HG03139 (cell line): ENCODE data around the gene ROS1.
"Not testable (repeated sequence)": the region's sequence is repeated elsewhere in the genome, so short reads cannot be mapped to it uniquely, and the experiment has no call there.

ENCODE experiments used
- ATAC-seq: cut with Tn5 transposase; IDR thresholded peaks from one replicate; pipeline ENCODE4 v1.9.1; 2021; ENCODE audit not compliant: unreplicated experiment

The ROS1 gene

GRCh38 chr6:117268924-117269323 lies 156.8 kb downstream of the ROS1 start:
- no peak for ATAC-seq

- no peak for ATAC-seq
These were observed 157.8 kb downstream of the ROS1 start for GRCh38 chr6:117267766-117268534.

DNA sequence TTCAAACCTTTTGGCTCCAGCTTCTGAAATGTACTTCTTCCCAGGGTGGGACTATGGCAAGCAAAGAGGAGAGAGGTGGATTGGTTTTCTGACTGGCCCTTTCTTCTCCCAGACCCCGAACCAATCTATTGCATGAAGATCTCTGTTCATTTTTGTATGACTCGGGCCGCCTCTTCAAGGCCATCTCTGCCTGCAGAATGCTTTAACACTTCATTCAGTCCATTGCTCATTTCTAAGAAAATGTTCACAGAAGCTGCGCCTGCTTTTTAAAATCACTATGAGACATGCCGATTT lies 158.7 kb downstream of the ROS1 start:
- ATAC-seq: no peak

DNA sequence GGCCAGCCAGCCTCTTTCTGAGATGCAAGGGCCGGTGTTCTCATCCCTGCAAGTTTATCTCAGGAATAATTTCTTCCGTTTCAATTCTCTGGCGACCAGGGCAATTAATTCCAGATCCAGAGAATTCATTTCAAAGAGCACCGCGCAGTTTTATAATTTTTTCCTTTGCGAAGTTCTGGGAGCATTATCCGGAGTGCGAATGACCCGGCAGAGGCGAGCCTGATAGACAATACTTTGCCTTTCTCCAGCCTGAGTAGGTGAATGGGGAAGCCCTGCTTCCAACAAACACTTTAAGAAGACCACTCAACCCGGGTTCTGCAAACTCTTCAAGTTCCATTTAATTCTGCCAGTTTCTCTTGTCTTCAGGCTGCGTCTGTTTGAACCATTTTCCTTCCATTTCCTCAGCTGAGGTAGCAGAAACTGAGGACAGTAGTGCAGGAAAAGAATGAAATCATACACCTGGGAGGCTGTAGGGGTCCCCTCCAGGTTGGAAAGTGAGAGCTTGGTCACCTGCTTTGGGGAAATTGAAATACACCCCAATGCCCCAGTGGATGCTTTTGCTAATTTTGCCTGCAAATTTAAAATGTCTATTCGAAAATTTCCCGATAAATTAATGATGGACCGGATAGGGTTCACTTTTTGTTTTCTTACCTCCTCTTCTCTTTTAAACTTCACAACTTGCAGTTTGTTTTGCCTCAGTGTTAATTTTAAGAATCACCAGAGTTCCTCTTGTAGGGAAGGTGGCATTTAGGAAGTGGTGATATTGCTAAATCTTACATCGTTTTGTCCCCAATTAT lies 159.3 kb downstream of the ROS1 start:
- ATAC-seq: no peak

GRCh38 chr6:117265410-117266256 lies 160.1 kb downstream of the ROS1 start, which contains the start of gene VGLL2:
Gene VGLL2, plus strand, starts transcription at chr6:117265558. Its CDS starts 206 bp downstream, at chr6:117265764.
- peak; percentile 23 for ATAC-seq

DNA sequence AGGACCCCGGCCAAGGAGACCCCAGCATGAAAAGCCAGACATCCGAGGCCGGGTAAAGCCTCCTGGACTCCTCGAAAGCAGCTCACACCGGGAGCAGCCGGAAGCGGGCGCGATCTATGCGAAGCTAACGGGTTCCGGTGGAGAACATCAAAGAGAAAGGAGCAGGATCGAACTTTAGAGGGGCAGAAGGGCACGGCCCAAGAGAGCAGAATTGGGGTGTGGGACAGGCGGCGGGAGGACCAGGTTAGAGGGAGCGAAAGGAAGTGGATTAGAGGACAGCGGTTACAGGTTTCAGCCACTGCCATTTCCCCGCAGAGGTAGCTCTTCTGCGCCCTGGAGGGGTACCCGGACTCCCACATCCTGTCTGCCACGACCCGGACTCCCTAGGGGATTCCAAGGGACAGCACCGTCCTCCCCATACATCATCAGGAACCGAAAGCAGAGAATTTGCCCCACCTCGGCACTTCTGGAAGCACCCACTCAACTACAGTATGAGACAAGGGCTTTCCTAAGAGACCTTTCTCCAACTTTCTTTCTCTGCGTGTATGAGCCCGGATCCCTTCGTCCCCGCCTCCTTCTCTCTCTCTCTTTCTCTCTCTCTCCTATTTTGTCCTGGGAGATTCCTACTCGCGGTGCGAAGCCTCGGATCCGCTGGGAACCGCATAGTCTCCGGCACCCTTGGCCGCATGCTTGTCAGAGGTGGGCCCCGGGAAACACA lies 160.9 kb downstream of the ROS1 start:
- peak; percentile 59 for ATAC-seq

GRCh38 chr6:117264369-117264691 lies 161.4 kb downstream of the ROS1 start:
- peak; percentile 11 for ATAC-seq

DNA sequence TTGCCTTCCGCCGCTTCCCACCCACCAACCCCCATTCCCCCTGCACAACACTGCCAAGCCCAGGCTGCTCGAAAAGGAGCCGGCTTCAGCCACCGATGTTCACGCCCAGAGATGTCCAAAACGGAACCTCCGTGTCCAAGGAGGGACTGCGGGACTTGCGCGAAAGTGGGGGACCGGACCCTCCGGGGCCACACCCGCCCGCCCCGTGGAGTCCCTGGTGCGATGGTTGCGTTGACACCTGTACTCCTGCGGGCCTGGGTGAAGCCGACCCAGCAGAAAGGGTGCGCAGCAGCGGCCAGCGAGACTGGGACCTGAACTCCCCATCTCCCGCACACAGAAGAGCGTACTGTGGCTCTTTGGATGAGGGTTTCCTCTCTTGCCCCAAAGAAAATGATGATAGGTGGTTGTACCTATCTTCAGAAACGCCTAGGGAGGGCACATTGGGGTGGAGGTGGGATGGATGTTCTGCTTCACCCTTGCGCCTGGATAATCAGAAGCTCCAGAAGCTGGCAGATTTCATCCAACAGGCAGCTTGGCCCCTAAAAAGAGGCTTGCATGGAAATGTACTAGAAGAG lies 162.3 kb downstream of the ROS1 start:
- ATAC-seq: no peak

GRCh38 chr6:117262799-117263198 lies 162.9 kb downstream of the ROS1 start:
- ATAC-seq: no peak

DNA sequence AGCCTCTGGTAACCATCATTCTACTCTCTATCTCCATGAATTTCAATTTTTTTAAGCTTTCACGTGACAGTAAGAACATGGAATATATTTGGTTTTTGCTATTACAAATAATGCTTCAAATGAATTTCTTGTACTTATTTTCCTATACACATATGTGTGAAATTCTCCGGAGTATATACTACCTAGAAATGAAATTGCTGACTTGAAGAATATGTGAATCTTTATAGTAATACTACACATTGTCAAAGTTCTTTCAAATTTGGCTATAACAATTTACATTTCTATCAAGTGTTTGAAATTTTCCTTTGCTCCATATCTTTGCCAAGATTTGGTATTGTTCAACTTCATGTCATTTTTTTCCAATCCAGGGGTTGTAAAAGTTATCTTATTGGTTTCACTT lies 172.0 kb downstream of the ROS1 start:
- no peak for ATAC-seq

- ATAC-seq: not testable (repeated sequence)
These were observed 180.8 kb downstream of the ROS1 start for GRCh38 chr6:117244979-117245378.

GRCh38 chr6:117244571-117244970 lies 181.2 kb downstream of the ROS1 start:
- not testable (repeated sequence) for ATAC-seq
